Endothelial cell of umbilical vein (primary cell): ENCODE results near the gene NFIA.

Source experiments
- CTCF ChIP-seq, 2 donors: IDR thresholded peaks; 1 replicate in 1 of 2; 2 replicates in 1 of 2; pipeline ENCODE4 v1.5.1; 2011; ENCODE audit warnings: low read length in 2 of 2, mild to moderate bottlenecking in 2 of 2, moderate library complexity in 2 of 2, control low read depth in 1 of 2, inconsistent platforms in 1 of 2, low read depth in 1 of 2; ENCODE audit not compliant: insufficient read depth in 1 of 2; ENCODE audit errors: extremely low read depth in 1 of 2
- EZH2 ChIP-seq: IDR thresholded peaks from 2 replicates; pipeline ENCODE4 v1.6.1; 2012; ENCODE audit warnings: borderline replicate concordance, low read depth, mild to moderate bottlenecking, moderate library complexity, low read length, inconsistent platforms; ENCODE audit not compliant: severe bottlenecking

DNA sequence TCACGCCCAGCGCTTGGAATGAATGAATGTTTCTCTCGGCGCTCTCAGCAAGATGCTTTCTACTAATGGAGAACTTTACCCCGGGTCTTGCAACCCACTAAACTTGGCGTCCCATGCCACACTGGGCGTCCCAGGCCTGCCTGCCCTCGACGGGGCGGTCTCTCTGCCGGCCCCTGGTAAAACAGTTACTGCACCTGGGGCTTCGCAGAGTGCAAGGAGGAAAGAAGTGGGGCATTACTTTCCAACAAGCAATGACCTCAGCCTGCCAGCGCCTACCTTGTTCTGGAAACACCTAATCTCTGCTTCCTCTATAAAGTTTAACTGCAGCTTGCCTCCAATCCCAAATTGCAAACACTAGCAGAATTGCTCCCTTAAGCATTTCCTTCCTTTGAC, 27.8 kb upstream of the NFIA start:
- TF ChIP-seq CTCF (IDR thresholded peaks at IDR 0.05; ENCODE audit: extremely low read depth in 1 of 2, insufficient read depth in 1 of 2, low read depth in 1 of 2, low read length in 2 of 2) (no peak), EZH2 (no peak)
